ENCODE results near the gene BMPR2. TPM values are rescaled to one million over a fixed set of nuclear protein-coding genes. Genes with fewer than 3 reads are reported as not detected.
A peak's percentile ranks its signal among the peaks of the same experiment; 100 is the strongest.

BMPR2 gene
- total and polyA plus RNA-seq, 2 donors (not counting 1 experiment from before 2014, with no cell fraction given), result 21.6 to 65.8 TPM

DNA sequence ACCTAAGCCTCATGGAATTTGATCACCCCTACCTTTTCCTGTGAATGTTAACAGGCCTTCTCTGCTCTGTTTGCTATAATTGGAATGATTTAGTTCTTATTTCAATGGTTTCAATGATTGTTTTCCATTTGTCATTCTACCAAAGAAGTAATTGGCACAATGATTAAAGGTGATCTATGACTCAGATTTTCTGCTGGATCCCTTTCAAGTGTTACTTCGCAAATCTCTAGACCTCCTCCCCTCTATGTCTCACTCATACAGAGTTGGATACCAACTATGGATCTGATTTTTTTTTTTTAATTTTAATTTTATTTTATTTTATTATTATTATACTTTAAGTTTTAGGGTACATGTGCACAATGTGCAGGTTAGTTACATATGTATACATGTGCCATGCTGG, 229.0 kb downstream of the BMPR2 start:
- no peak overlapping the region for H2AFZ ChIP-seq (ENCODE audit: low read length)
- no peaks in the 10 kb centered on the region for H3K9me3 ChIP-seq (ENCODE audit: control insufficient read depth, insufficient read depth, low read depth, low read length)
- peak in 1 of 2 donors; percentile 15 for DNase-seq (ENCODE audit: low read depth in 2 of 2)
- H3K9ac ChIP-seq (ENCODE audit: insufficient read depth, low read length), result no peak overlapping the region
- TF ChIP-seq, protein P1, sequence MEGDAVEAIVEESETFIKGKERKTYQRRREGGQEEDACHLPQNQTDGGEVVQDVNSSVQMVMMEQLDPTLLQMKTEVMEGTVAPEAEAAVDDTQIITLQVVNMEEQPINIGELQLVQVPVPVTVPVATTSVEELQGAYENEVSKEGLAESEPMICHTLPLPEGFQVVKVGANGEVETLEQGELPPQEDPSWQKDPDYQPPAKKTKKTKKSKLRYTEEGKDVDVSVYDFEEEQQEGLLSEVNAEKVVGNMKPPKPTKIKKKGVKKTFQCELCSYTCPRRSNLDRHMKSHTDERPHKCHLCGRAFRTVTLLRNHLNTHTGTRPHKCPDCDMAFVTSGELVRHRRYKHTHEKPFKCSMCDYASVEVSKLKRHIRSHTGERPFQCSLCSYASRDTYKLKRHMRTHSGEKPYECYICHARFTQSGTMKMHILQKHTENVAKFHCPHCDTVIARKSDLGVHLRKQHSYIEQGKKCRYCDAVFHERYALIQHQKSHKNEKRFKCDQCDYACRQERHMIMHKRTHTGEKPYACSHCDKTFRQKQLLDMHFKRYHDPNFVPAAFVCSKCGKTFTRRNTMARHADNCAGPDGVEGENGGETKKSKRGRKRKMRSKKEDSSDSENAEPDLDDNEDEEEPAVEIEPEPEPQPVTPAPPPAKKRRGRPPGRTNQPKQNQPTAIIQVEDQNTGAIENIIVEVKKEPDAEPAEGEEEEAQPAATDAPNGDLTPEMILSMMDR (conservative IDR thresholded peaks at IDR 0.05 in 1 of 2, IDR thresholded peaks at IDR 0.05 in 1 of 2; ENCODE audit: low read depth in 1 of 2, low read length in 2 of 2), result no peak
- no peak for TF ChIP-seq EZH2 (IDR thresholded peaks at IDR 0.05; ENCODE audit: low read length, missing control alignments)
- H3K4me1 ChIP-seq (ENCODE audit: control insufficient read depth, extremely low read depth, insufficient read depth, low read length), result no peaks in the 10 kb centered on the region
- no peak overlapping the region for H3K4me3 ChIP-seq (replicated peaks in 1 of 4; ENCODE audit: control extremely low read depth in 1 of 4, insufficient read depth in 1 of 4, low read depth in 3 of 4, low read length in 4 of 4)
- no peaks in the 10 kb centered on the region for H3K79me2 ChIP-seq (ENCODE audit: control insufficient read depth, insufficient read depth, low read length)
- no peak overlapping the region for H3K27ac ChIP-seq (ENCODE audit: insufficient read depth, low read length)
- H3K4me2 ChIP-seq (ENCODE audit: extremely low read depth, insufficient read depth, low read length), result no peak overlapping the region
- H4K20me1 ChIP-seq (ENCODE audit: control insufficient read depth, extremely low read depth, insufficient read depth, low read length), result no peaks in the 10 kb centered on the region
- no peaks in the 10 kb centered on the region for H3K36me3 ChIP-seq (ENCODE audit: control insufficient read depth, insufficient read depth, low read length)
- H3K27me3 ChIP-seq (ENCODE audit: control insufficient read depth, insufficient read depth, low read length), result no peaks in the 10 kb centered on the region

- Histone ChIP-seq H3K27ac (ENCODE audit: insufficient read depth, low read length) (no peak overlapping the region), H3K4me2 (ENCODE audit: extremely low read depth, insufficient read depth, low read length) (no peak overlapping the region), H2AFZ (ENCODE audit: low read length) (no peak overlapping the region), H4K20me1 (ENCODE audit: control insufficient read depth, extremely low read depth, insufficient read depth, low read length) (no peaks in the 10 kb centered on the region), H3K79me2 (ENCODE audit: control insufficient read depth, insufficient read depth, low read length) (no peaks in the 10 kb centered on the region), H3K9ac (ENCODE audit: insufficient read depth, low read length) (no peak overlapping the region), H3K27me3 (ENCODE audit: control insufficient read depth, insufficient read depth, low read length) (no peaks in the 10 kb centered on the region), H3K36me3 (ENCODE audit: control insufficient read depth, insufficient read depth, low read length) (no peaks in the 10 kb centered on the region), H3K9me3 (ENCODE audit: control insufficient read depth, insufficient read depth, low read depth, low read length) (no peaks in the 10 kb centered on the region), H3K4me3 (replicated peaks in 1 of 4; ENCODE audit: control extremely low read depth in 1 of 4, insufficient read depth in 1 of 4, low read depth in 3 of 4, low read length in 4 of 4) (no peak overlapping the region), H3K4me1 (ENCODE audit: control insufficient read depth, extremely low read depth, insufficient read depth, low read length) (no peaks in the 10 kb centered on the region)
- DNase-seq (ENCODE audit: low read depth in 2 of 2), result no peak
- TF ChIP-seq, protein P1 (conservative IDR thresholded peaks at IDR 0.05 in 1 of 2, IDR thresholded peaks at IDR 0.05 in 1 of 2; ENCODE audit: low read depth in 1 of 2, low read length in 2 of 2), result no peak
- no peak for TF ChIP-seq EZH2 (IDR thresholded peaks at IDR 0.05; ENCODE audit: low read length, missing control alignments)
These were observed 232.2 kb downstream of the BMPR2 start for GRCh38 chr2:202608142-202608852.

DNA sequence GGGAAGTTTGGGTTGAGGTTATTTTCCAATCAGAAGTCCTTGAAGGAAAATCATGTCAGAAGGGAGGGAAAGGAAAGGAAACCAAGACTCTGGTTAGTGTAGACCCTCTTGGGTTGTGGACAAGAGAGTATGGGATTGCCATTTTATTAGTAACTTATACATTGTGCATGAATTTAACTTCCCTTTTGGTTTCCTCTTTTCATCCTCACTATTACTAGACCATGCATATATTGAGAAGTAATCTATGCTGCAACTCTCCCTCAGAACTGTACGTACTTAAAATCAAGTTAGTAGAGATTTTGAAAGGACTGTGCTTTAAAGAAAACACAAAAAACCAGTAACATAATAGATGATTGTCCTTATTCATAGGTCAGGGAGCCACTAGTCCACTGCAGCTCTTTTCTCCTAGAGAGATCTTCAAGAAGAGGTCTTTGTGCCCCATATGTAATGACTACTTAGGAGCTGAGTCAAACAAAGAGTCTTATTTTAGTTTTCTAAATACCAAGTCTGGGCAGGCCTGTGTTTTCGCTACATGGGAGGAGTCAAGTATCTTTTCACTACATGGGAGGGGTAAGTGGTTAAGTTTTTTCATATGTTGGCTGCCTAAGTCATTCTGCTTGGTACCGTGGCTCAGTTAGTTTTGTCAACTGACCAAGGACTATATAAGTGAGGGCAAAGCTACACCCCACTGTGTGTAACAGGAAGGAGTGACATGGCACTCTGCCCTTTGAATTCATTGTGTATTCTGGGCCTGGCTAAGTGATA, 233.4 kb downstream of the BMPR2 start:
- TF ChIP-seq, protein P1 (conservative IDR thresholded peaks at IDR 0.05 in 1 of 2, IDR thresholded peaks at IDR 0.05 in 1 of 2; ENCODE audit: low read depth in 1 of 2, low read length in 2 of 2), result no peak
- no peak for TF ChIP-seq EZH2 (IDR thresholded peaks at IDR 0.05; ENCODE audit: low read length, missing control alignments)
- Histone ChIP-seq H3K27me3 (ENCODE audit: control insufficient read depth, insufficient read depth, low read length) (no peaks in the 10 kb centered on the region), H3K27ac (ENCODE audit: insufficient read depth, low read length) (no peak overlapping the region), H3K79me2 (ENCODE audit: control insufficient read depth, insufficient read depth, low read length) (no peaks in the 10 kb centered on the region), H3K4me1 (ENCODE audit: control insufficient read depth, extremely low read depth, insufficient read depth, low read length) (no peaks in the 10 kb centered on the region), H2AFZ (ENCODE audit: low read length) (no peak overlapping the region), H3K4me2 (ENCODE audit: extremely low read depth, insufficient read depth, low read length) (no peak overlapping the region), H3K9me3 (ENCODE audit: control insufficient read depth, insufficient read depth, low read depth, low read length) (no peaks in the 10 kb centered on the region), H3K4me3 (replicated peaks in 1 of 4; ENCODE audit: control extremely low read depth in 1 of 4, insufficient read depth in 1 of 4, low read depth in 3 of 4, low read length in 4 of 4) (no peak overlapping the region), H3K9ac (ENCODE audit: insufficient read depth, low read length) (no peak overlapping the region), H4K20me1 (ENCODE audit: control insufficient read depth, extremely low read depth, insufficient read depth, low read length) (no peaks in the 10 kb centered on the region), H3K36me3 (ENCODE audit: control insufficient read depth, insufficient read depth, low read length) (no peaks in the 10 kb centered on the region)
- no peak for DNase-seq (ENCODE audit: low read depth in 2 of 2)
